ENCODE measurements around the gene PRKD1.

DNA sequence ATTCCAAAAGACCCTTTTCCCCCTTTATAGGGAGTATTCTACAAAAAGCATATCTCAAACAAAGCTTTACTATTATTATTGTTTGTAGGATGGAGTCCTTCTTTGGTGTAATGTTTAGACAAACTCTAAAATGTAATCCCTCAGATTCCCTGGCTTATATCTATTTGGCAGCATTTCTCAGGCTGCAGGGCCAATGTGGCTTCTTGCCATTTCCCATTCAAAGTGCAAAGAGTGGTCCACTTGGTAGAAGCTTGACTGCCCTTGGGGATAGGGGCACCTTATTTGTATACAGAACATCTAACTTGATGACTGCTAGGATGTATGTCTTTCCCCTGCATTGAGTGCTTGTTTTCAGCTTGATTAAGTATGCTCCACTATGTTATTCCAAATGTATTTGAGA is 242.7 kb downstream of the PRKD1 start:
- no peak for TF ChIP-seq EZH2phosphoT487 (IDR thresholded peaks at IDR 0.05; ENCODE audit: borderline replicate concordance, low read length)
- TF ChIP-seq, protein P1, sequence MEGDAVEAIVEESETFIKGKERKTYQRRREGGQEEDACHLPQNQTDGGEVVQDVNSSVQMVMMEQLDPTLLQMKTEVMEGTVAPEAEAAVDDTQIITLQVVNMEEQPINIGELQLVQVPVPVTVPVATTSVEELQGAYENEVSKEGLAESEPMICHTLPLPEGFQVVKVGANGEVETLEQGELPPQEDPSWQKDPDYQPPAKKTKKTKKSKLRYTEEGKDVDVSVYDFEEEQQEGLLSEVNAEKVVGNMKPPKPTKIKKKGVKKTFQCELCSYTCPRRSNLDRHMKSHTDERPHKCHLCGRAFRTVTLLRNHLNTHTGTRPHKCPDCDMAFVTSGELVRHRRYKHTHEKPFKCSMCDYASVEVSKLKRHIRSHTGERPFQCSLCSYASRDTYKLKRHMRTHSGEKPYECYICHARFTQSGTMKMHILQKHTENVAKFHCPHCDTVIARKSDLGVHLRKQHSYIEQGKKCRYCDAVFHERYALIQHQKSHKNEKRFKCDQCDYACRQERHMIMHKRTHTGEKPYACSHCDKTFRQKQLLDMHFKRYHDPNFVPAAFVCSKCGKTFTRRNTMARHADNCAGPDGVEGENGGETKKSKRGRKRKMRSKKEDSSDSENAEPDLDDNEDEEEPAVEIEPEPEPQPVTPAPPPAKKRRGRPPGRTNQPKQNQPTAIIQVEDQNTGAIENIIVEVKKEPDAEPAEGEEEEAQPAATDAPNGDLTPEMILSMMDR (IDR thresholded peaks at IDR 0.05; ENCODE audit: low read depth, low read length, poor library complexity, severe bottlenecking), result no peak
